ENCODE results near the gene RTP5. TPM values are rescaled to one million over a fixed set of nuclear protein-coding genes. Genes with fewer than 3 reads are reported as not detected.

RTP5 gene
- polyA plus RNA-seq, 3 donors from 2014 or later, result not detected

DNA sequence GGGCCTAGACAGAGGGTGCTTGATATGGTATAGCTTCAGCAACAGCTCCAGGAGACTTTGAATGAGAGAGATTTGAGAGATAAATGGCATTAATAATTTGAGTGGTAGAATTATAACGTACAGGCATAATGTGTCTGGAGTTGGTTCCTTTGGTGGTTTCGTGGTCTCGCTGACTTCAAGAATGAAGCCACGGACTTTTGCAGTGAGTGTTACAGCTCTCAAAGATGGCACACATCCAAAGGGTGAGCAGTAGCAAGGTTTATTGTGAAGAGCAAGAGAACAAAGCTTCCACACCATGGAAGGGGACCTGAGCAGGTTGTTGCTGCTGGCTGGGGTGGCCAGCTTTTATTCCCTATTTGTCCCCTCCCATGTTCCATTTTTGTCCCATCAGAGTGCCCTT is 33.9 kb upstream of the RTP5 start:
- Mint-ChIP-seq H3K4me3 (no peak overlapping the region), H3K9me3 (no peaks in the 10 kb centered on the region), H3K4me1 (peaks cover 10 to 13% of the 10 kb centered on the region in 2 donors), H3K27me3 (ENCODE audit: low read depth in 3 of 3) (peaks cover 4 to 20% (median 9%) of the 10 kb centered on the region in 3 donors), H3K27ac (peak overlapping the region in 1 of 6 donors; percentile 48), H3K36me3 (peaks cover 0 to 4% (median 0%) of the 10 kb centered on the region in 3 donors)
- DNase-seq, result no peak

DNA sequence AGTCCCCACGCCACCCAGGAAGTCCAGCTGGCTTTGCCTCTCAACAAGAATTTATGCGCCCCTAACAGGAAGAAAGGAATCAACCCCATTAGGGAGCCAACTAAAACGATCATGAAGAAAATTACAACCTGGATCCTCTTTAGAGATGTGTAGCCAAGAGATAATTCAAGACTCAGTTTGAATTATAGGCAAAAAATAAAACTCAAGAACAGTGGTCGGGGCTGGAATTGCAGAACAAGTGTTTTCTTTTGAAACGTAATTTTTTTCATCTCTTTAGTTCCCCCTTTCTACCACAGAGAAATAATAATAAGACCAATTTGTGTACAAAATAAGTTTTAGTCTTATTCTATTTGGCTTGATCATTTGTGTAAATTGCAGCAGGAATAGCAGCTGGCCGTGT is 33.2 kb upstream of the RTP5 start:
- no peak for DNase-seq
- H3K36me3 Mint-ChIP-seq, result peaks cover 0 to 4% (median 0%) of the 10 kb centered on the region in 3 donors
- H3K9me3 Mint-ChIP-seq, result no peaks in the 10 kb centered on the region
- H3K4me3 Mint-ChIP-seq, result no peak overlapping the region
- H3K27ac Mint-ChIP-seq, result no peak overlapping the region
- H3K4me1 Mint-ChIP-seq, result peaks cover 14 to 18% of the 10 kb centered on the region in 2 donors
- H3K27me3 Mint-ChIP-seq (ENCODE audit: low read depth in 3 of 3), result peaks cover 2 to 20% (median 7%) of the 10 kb centered on the region in 3 donors

DNA sequence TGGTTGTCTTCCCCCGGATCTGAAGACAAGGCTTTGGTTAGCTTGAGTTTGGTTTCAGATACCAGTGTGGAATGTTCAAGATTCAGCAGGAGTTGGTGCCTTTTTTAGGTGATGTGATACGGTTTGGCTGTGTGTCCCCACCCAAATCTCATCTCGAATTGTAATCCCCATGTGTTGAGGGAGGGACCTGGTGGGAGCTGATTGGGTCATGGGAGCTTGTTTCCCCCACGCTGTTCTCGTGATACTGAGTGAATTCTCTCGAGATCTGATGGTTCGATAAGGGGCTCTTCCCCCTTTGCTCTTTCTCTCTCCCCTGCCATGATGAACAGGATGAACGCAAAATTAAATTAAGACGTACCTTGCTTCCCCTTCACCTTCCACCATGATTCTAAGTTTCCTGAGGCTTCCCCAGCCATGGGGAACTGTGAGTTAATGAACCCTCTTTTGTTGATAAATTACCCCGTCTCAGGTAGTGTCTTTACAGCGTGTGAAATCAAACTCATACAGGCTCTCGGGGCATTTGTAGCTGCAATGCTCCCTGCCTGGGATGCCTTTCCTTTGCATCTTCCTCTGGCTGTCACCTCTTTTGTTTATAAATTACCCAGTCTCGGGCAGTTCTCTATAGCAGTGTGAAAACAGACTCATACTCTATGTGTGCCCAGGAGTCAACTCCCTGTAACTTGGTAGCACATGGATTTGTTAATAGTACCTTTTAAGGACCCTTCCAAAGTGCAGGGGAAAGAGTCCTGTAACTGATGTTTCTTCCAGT is 32.1 kb upstream of the RTP5 start:
- Mint-ChIP-seq H3K4me1 (peaks cover 23 to 27% of the 10 kb centered on the region in 2 donors), H3K36me3 (no peaks in the 10 kb centered on the region), H3K27ac (no peak overlapping the region), H3K4me3 (no peak overlapping the region), H3K27me3 (ENCODE audit: low read depth in 3 of 3) (peaks cover 2 to 16% (median 5%) of the 10 kb centered on the region in 3 donors), H3K9me3 (no peaks in the 10 kb centered on the region)
- no peak for DNase-seq

DNA sequence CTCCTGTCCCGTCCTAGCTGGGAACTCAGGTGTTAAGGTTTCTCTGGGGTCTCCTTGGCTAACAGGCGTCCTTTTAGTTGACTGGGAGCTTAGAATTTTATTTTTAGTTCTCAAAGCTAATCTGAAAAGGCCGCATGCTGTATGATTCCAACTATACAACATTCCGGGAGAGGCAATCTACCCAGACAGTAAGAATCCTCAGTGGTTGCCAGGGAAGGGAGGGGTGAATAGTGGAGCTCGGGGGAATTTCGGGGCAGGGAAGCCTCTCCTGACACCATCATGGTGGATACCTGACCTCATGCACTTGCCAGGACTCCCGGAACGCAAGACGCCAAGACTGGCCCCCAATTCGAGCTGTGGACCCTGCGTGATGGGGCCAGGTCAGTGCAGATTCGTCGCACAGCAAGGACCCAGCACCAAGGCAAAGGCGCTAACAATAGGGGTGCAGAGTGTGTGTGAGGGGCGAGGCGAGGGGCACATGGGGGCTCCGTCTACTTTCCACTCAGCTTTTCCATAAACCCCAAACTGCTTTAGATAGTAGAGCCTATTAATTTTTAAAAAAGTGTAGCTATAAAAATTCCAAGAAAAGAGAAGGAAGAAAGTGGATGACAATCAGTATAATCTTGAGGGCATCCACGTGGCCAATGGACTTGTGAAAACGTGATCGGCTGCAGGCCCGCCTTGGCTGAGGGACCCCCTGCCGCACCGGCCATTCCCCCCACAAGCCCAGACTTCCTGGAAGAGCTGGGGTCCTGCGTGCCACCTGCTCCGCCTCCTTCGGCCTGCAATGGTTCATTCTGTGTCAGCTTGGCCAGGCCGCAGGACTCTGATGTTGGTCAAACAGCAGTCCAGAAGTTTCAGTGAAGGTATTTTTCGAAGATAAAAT is 28.1 kb upstream of the RTP5 start:
- H3K4me1 Mint-ChIP-seq, result peaks cover 39 to 40% of the 10 kb centered on the region in 2 donors
- H3K9me3 Mint-ChIP-seq, result no peaks in the 10 kb centered on the region
- DNase-seq, result no peak
- H3K27ac Mint-ChIP-seq, result peak overlapping the region in 3 of 6 donors; percentile 62 to 64 (median 63)
- H3K27me3 Mint-ChIP-seq (ENCODE audit: low read depth in 3 of 3), result peaks cover 17 to 22% (median 17%) of the 10 kb centered on the region in 3 donors
- peak overlapping the region in 3 of 5 donors; percentile 33 to 95 (median 35) for H3K4me3 Mint-ChIP-seq
- H3K36me3 Mint-ChIP-seq, result peaks cover 0 to 3% (median 0%) of the 10 kb centered on the region in 3 donors

DNA sequence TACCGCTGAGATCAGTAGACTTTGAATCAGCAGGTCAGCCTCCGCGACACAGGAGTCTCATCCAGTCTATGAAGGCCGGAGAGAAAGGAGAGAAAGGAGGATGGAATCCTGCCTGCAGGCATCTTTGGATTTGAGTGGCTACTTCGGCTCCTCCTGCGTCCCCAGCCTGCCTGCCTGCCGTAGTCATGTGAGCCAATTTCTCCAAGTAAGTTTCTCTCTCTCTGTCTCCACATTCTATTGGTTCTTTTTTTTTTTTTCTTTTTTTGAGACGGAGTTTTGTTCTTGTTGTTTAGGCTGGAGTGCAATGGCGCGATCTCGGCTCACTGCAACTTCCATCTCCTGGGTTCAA is 27.5 kb upstream of the RTP5 start:
- peak overlapping the region in 3 of 5 donors; percentile 82 to 95 (median 85) for H3K4me3 Mint-ChIP-seq
- no peaks in the 10 kb centered on the region for H3K9me3 Mint-ChIP-seq
- peaks cover 39 to 40% of the 10 kb centered on the region in 2 donors for H3K4me1 Mint-ChIP-seq
- peaks cover 17 to 25% (median 19%) of the 10 kb centered on the region in 3 donors for H3K27me3 Mint-ChIP-seq (ENCODE audit: low read depth in 3 of 3)
- peak overlapping the region in 2 of 6 donors; percentile 92 to 99 for H3K27ac Mint-ChIP-seq
- peaks cover 0 to 3% (median 0%) of the 10 kb centered on the region in 3 donors for H3K36me3 Mint-ChIP-seq
- no peak for DNase-seq

DNA sequence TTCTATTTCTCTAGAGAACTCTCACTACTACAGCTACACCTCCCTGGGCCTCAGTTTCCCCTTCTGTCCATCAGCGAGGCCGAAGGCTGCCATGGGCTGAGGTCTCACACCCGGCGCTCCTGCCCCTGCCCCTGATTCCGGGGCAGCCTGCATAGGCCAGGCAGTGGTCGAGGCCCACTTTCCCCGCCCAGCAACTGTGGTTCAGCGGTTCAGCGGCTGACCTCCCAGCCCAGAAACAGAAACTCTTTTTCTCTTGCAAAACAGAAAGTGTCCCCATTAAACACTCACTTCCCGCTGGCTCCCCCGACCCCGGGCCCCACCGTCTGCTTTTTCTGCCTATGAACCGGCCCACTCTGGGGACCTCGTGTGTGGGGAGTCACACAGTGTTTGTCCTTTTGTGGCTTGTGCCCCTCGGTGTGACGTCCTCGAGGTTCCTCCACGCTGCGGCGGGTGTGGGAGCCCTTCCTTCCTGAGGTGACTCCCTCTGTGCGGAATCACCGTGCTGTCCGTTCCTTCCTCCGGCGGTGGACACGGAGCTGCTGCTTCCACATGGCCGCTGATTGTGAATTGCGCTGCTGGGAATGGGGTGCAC is 26.8 kb upstream of the RTP5 start:
- peak; percentile 86 to 89 (median 87) for DNase-seq
- Mint-ChIP-seq H3K4me1 (peaks cover 39 to 40% of the 10 kb centered on the region in 2 donors), H3K36me3 (peaks cover 0 to 3% (median 0%) of the 10 kb centered on the region in 3 donors), H3K9me3 (no peaks in the 10 kb centered on the region), H3K4me3 (peak overlapping the region; percentile 82 to 95 (median 92)), H3K27me3 (ENCODE audit: low read depth in 3 of 3) (peaks cover 17 to 24% (median 19%) of the 10 kb centered on the region in 3 donors), H3K27ac (peak overlapping the region; percentile 86 to 99 (median 93))

DNA sequence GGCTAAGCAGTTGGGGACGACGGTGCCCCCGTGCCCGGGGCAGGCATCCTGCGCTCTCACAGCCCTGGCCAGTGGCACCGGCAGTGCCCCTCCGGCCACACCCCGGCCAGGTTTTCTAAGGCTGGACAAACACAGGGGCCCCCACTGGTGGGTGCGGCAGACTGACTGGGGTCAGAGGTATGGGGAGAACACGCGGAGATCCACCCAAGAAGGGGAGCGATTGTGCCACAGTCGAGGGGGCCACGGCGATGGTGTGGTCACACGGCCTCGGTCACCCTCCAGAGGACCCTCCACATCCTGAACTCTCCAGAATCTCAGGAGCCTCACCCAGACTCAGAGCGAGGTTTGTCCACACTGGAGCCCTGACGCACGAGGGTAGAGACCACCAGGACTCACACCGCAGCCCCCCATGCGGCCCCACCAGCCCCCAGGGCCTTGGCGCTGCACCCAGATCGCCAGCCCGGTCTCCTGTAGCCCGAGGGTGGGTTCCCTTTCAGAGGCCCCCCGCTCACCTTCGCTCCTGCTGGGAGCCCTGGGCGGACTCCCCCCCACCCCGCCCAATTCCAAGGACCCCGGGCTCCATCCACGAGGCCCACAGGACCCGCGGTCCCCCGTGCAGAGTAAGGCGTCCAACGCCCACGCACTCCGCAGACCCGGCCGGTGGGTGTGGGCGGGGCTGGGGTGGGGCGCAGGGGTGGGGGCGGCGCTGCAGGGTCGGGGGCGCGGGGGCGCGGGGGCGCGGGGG is 26.0 kb upstream of the RTP5 start:
- Mint-ChIP-seq H3K9me3 (no peaks in the 10 kb centered on the region), H3K36me3 (peaks cover 0 to 3% (median 0%) of the 10 kb centered on the region in 3 donors), H3K4me3 (peak overlapping the region; percentile 82 to 95 (median 92)), H3K27ac (peak overlapping the region; percentile 86 to 99 (median 93)), H3K27me3 (ENCODE audit: low read depth in 3 of 3) (peaks cover 17 to 23% (median 19%) of the 10 kb centered on the region in 3 donors), H3K4me1 (peaks cover 39 to 40% of the 10 kb centered on the region in 2 donors)
- DNase-seq, result no peak

DNA sequence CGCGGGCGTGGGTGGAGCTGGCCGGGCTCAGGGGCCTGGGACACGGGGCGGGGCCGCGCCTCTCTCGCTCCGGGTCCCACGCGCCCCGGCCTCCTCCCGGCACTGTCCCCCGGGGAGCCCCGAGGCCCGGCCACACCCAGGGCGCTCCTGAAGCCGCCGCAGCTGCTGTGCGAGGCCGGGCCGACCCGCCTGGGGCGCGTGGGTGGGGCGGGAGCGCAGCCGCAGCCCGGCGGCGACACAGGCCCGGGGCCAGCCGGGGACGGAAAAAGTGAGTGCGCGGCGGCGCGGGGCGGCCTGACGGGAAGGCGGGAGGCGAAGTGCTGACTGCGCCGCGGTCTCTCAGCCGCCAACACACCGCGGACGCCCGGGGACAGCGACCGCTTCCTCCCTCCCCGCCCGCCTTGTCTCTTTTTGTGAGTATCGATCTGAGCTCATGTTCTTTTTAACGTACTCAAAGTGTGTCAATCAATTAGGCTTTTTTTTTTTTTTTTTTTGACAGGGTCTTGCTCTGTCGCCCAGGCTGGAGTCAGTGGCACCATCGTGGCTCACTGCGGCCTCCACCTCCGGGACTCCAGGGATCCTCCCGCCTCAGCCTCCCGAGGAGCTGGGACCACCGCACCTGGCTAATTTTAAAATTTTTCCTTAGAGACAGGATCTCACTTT is 25.3 kb upstream of the RTP5 start:
- Mint-ChIP-seq H3K36me3 (peaks cover 0 to 3% (median 0%) of the 10 kb centered on the region in 3 donors), H3K4me1 (peaks cover 39 to 40% of the 10 kb centered on the region in 2 donors), H3K9me3 (no peaks in the 10 kb centered on the region), H3K27ac (peak overlapping the region in 5 of 6 donors; percentile 43 to 91 (median 87)), H3K27me3 (ENCODE audit: low read depth in 3 of 3) (peaks cover 17 to 20% (median 19%) of the 10 kb centered on the region in 3 donors), H3K4me3 (peak overlapping the region; percentile 78 to 86 (median 81))
- DNase-seq, result peak; percentile 85 to 86 (median 85)

DNA sequence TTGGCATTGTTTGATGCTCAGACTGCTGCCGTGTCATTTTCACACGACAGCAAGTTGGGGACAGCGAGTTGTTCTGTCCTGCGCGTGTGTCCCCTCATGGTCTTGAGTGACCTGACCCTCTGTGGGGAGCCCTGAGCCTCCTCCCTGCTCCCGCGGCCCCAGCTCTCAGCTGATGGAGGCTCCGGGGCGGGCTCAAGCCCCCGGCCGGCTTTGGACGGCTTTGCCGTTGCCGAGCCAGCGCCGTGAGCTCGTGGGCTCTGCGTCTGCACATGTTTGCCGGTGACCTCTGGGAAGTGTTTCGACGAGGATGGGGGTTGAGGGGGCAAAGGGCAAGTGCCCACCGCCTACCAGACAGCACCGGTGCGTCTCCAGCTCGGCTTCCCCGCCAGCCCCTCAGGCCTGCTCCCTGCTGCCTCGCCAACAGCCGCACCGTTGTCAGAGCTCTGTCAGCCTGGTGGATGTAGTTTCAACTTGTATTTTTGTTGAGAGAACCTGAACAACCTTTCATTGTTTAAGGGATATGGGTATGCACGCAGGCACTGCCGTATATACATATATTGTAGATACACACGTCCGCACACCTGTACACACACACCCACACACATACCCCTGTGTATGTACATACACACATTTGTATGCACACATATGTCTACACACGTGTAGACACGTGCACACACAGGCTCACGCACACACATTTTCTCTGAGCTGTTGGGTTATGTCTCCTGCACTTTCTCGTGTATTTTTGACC is 24.5 kb upstream of the RTP5 start:
- Mint-ChIP-seq H3K9me3 (no peaks in the 10 kb centered on the region), H3K36me3 (peaks cover 0 to 3% (median 0%) of the 10 kb centered on the region in 3 donors), H3K27me3 (ENCODE audit: low read depth in 3 of 3) (peaks cover 17 to 20% (median 19%) of the 10 kb centered on the region in 3 donors), H3K4me1 (peaks cover 39% of the 10 kb centered on the region in 2 donors), H3K27ac (peak overlapping the region in 5 of 6 donors; percentile 64 to 91 (median 85)), H3K4me3 (peak overlapping the region; percentile 78 to 86 (median 81))
- DNase-seq, result no peak

DNA sequence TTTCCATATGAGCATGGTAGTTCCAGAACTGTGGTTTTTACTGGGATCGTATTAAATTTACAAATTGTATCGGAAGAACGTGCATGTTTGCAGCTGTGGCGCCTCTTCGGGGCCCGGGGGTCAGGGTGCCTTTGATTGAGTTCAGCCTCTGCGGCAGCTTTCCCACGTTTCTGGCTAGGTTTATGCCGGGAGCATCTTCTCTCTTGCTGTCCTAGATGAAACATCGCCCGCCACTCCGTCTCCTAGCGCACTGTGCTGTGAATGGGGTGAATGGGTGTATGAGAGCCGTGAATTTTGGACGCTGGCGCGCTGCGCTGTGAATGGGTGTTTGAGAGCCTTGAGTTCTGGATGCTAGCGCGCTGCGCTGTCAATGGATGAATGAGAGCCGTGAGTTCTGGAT is 23.1 kb upstream of the RTP5 start:
- Mint-ChIP-seq H3K36me3 (peaks cover 0 to 3% (median 0%) of the 10 kb centered on the region in 3 donors), H3K27me3 (ENCODE audit: low read depth in 3 of 3) (peaks cover 17 to 21% (median 20%) of the 10 kb centered on the region in 3 donors), H3K27ac (peak overlapping the region in 2 of 6 donors; percentile 7 to 85), H3K9me3 (no peaks in the 10 kb centered on the region), H3K4me3 (peak overlapping the region in 1 of 5 donors; percentile 65), H3K4me1 (peaks cover 32 to 34% of the 10 kb centered on the region in 2 donors)
- DNase-seq, result no peak

DNA sequence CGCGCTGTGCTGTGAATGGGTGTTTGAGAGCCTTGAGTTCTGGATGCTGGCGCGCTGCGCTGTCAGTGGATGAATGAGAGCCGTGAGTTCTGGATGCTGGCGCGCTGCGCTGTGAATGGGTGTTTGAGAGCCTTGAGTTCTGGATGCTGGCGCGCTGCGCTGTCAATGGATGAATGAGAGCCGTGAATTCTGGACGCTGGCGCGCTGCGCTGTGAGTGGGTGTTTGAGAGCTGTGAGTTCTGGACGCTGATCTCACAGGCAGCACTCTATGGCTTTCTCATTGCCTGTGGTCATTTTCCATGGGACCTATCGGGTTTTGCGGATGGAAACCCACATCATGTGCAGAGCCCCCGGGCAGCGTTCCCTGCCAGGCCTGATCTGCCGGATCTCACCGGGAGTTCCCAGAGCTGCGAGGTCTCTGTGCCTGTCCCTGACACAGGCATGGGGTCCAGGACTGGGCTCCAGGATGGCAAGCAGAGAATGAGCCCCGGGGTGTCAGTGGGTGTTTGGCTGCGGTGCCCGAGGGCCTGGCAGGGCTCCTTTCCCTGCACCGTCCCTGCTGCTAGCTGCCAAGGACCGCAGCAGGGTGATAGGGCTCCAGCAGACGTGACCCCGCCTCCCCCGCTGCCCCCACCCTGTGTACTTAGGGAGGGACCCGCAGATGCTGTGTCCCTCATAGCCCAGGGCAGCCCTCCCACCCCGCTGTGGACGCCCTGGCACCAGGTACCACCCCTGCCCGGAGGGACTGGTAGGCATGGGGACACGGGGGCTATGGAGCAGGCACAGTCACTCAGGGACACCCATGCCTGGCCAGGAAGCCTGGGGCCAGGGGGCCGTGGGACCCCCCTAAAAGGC is 20.5 kb upstream of the RTP5 start:
- no peaks in the 10 kb centered on the region for H3K9me3 Mint-ChIP-seq
- H3K27ac Mint-ChIP-seq, result no peak overlapping the region
- H3K36me3 Mint-ChIP-seq, result no peaks in the 10 kb centered on the region
- peaks cover 13 to 15% of the 10 kb centered on the region in 2 donors for H3K4me1 Mint-ChIP-seq
- no peak for DNase-seq
- H3K27me3 Mint-ChIP-seq (ENCODE audit: low read depth in 3 of 3), result peaks cover 8 to 11% (median 9%) of the 10 kb centered on the region in 3 donors
- H3K4me3 Mint-ChIP-seq, result no peak overlapping the region
